Measurements from ENCODE around the gene SULT1A1. TPM values are rescaled to one million over a fixed set of nuclear protein-coding genes. Genes with fewer than 3 reads are reported as not detected.
"Not testable (repeated sequence)": the region's sequence is repeated elsewhere in the genome, so short reads cannot be mapped to it uniquely, and the experiment has no call there.

SULT1A1 gene
- total and polyA plus RNA-seq, 4 donors: 25.3 to 143 (median 102) TPM

- TF ChIP-seq CTCF (IDR thresholded peaks at IDR 0.05; ENCODE audit: low read depth, low read length, missing input control): no peak
- no peak for TF ChIP-seq RXRA (IDR thresholded peaks at IDR 0.05)
- TF ChIP-seq NR2F2 (IDR thresholded peaks at IDR 0.05): no peak
- TF ChIP-seq HNF4A (conservative IDR thresholded peaks at IDR 0.05): no peak
- TF ChIP-seq FOXA2 (IDR thresholded peaks at IDR 0.05): no peak
- no peak for TF ChIP-seq JUND (IDR thresholded peaks at IDR 0.05)
- TF ChIP-seq RAD21 (IDR thresholded peaks at IDR 0.05): no peak
- no peak for TF ChIP-seq YY1 (IDR thresholded peaks at IDR 0.05)
- no peak for TF ChIP-seq ZBTB33 (IDR thresholded peaks at IDR 0.05)
These were observed 7.3 kb downstream of the SULT1A1 start (continued) for GRCh38 chr16:28602529-28602928.

- H3K9me3 ChIP-seq (ENCODE audit: control insufficient read depth in 4 of 4, low read length in 3 of 4); H3K27ac ChIP-seq (ENCODE audit: low read depth in 1 of 2, low read length in 2 of 2); H3K9ac ChIP-seq (ENCODE audit: low read depth in 1 of 2, low read length in 2 of 2); H3K27me3 ChIP-seq (ENCODE audit: control insufficient read depth in 4 of 4, insufficient read depth in 4 of 4, low read length in 3 of 4); DNase-seq (ENCODE audit: low spot score); H3K4me3 ChIP-seq (ENCODE audit: low read depth in 1 of 3, low read length in 3 of 3): not testable (repeated sequence)
- H3K36me3 ChIP-seq (ENCODE audit: control insufficient read depth in 4 of 4, insufficient read depth in 3 of 4, low read depth in 1 of 4, low read length in 3 of 4): peaks cover 3 to 16% (median 12%) of the 10 kb centered on the region in 4 donors
- peaks cover 7 to 15% (median 12%) of the 10 kb centered on the region in 4 donors for H3K4me1 ChIP-seq (ENCODE audit: control insufficient read depth in 4 of 4, insufficient read depth in 4 of 4, low read length in 3 of 4)
- 88% methylated on average over 5 of the region's 10 CpGs for WGBS
These were observed 7.8 kb downstream of the SULT1A1 start for GRCh38 chr16:28602062-28602461.

GRCh38 chr16:28601589-28601988, 8.3 kb downstream of the SULT1A1 start:
- peaks cover 2 to 12% (median 9%) of the 10 kb centered on the region in 4 donors for H3K36me3 ChIP-seq (ENCODE audit: control insufficient read depth in 4 of 4, insufficient read depth in 3 of 4, low read depth in 1 of 4, low read length in 3 of 4)
- 94% methylated on average over 12 of the region's 13 CpGs for WGBS
- DNase-seq (ENCODE audit: low spot score): not testable (repeated sequence)

GRCh38 chr16:28600965-28601364, 8.9 kb downstream of the SULT1A1 start:
- not testable (repeated sequence) for H3K9ac ChIP-seq (ENCODE audit: low read depth in 1 of 2, low read length in 2 of 2); DNase-seq (ENCODE audit: low spot score); H3K9me3 ChIP-seq (ENCODE audit: control insufficient read depth in 4 of 4, low read length in 3 of 4); H3K27ac ChIP-seq (ENCODE audit: low read depth in 1 of 2, low read length in 2 of 2); H3K4me3 ChIP-seq (ENCODE audit: low read depth in 1 of 3, low read length in 3 of 3); H3K27me3 ChIP-seq (ENCODE audit: control insufficient read depth in 4 of 4, insufficient read depth in 4 of 4, low read length in 3 of 4)
- peaks cover 7 to 26% (median 21%) of the 10 kb centered on the region in 4 donors for H3K4me1 ChIP-seq (ENCODE audit: control insufficient read depth in 4 of 4, insufficient read depth in 4 of 4, low read length in 3 of 4)
- H3K36me3 ChIP-seq (ENCODE audit: control insufficient read depth in 4 of 4, insufficient read depth in 3 of 4, low read depth in 1 of 4, low read length in 3 of 4): peaks cover 0 to 12% (median 7%) of the 10 kb centered on the region in 4 donors
- 67% methylated on average over 10 of the region's 20 CpGs for WGBS

More at GRCh38 chr16:28601589-28601988, 8.3 kb downstream of the SULT1A1 start:
- not testable (repeated sequence) for H3K9ac ChIP-seq (ENCODE audit: low read depth in 1 of 2, low read length in 2 of 2); H3K27ac ChIP-seq (ENCODE audit: low read depth in 1 of 2, low read length in 2 of 2); H3K4me3 ChIP-seq (ENCODE audit: low read depth in 1 of 3, low read length in 3 of 3); H3K9me3 ChIP-seq (ENCODE audit: control insufficient read depth in 4 of 4, low read length in 3 of 4); H3K27me3 ChIP-seq (ENCODE audit: control insufficient read depth in 4 of 4, insufficient read depth in 4 of 4, low read length in 3 of 4)
- peaks cover 7 to 20% (median 15%) of the 10 kb centered on the region in 4 donors for H3K4me1 ChIP-seq (ENCODE audit: control insufficient read depth in 4 of 4, insufficient read depth in 4 of 4, low read length in 3 of 4)

- H3K4me3 ChIP-seq (ENCODE audit: low read depth in 1 of 3, low read length in 3 of 3); DNase-seq (ENCODE audit: low spot score); H3K9ac ChIP-seq (ENCODE audit: low read depth in 1 of 2, low read length in 2 of 2); H3K9me3 ChIP-seq (ENCODE audit: control insufficient read depth in 4 of 4, low read length in 3 of 4); H3K27ac ChIP-seq (ENCODE audit: low read depth in 1 of 2, low read length in 2 of 2); H3K27me3 ChIP-seq (ENCODE audit: control insufficient read depth in 4 of 4, insufficient read depth in 4 of 4, low read length in 3 of 4); H3K36me3 ChIP-seq (ENCODE audit: control insufficient read depth in 4 of 4, insufficient read depth in 3 of 4, low read depth in 1 of 4, low read length in 3 of 4): not testable (repeated sequence)
- no CpG with 5 or more reads among the region's 17 CpGs for WGBS
- peaks cover 7 to 35% (median 25%) of the 10 kb centered on the region in 4 donors for H3K4me1 ChIP-seq (ENCODE audit: control insufficient read depth in 4 of 4, insufficient read depth in 4 of 4, low read length in 3 of 4)
These were observed 10.2 kb downstream of the SULT1A1 start for GRCh38 chr16:28599377-28600285.
